Measurements from ENCODE around the gene PDE10A.
"Not testable (repeated sequence)": the region's sequence is repeated elsewhere in the genome, so short reads cannot be mapped to it uniquely, and the experiment has no call there.

Gene PDE10A

GRCh38 chr6:165618891-165619290 is 44.1 kb downstream of the PDE10A start:
- DNase-seq: not testable (repeated sequence)

DNA sequence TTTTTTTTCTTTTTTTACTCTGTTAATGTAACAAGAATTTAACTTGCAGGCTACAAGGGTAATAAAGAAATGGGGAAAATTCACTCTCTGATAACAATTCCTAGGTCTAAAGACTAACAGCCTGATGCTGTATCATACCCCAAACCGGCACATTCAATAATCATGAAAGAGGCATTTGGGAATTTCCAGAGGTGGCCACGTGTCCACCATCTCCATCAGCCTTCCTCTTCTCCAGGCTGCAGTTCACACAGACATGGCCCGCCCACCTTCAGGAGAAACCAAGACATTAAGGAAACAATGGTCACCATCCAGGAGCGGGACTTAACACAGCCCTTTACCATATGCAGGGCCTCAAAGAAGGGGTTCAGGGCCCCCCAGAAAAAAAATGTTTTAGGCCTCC is 44.8 kb downstream of the PDE10A start:
- DNase-seq: no peak

DNA sequence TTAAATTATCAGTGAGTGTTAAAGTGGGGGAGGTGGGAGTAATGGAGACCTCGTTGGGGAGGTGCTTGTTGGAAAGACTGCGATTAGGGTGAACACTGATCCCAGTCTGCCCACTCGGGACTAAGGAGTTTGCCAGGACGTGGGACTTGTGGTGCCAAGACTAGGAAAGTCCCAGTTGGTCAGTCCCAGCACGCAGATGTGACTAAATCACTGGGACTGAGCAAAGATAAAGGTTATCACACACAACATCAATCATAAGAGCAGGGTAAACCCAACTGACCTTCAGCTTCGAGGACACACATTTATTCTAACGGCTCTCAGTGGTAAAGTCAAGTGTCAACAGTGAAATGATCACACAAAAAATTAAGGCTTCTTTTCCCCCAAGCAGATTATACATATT is 45.5 kb downstream of the PDE10A start:
- no peak for DNase-seq

DNA sequence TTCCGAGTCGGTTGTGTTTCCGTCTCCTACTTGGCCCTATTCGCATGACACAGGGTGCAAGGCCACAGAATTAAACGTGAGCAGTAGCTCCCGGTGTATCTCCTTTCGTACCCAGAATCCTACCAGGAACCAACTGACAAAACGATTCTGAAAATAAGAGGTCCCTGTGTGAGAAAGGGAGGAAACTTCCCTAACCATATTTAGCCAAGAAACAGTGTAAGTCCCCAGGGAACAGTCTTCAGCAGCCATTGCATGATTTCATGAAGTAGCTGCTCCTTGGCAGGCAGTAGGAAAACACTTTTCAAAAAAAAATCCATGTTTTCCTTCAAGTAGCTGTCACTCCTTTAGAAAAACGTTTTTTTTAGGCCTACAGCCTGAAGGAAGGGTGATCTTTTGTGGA is 46.9 kb downstream of the PDE10A start:
- no peak for DNase-seq

GRCh38 chr6:165615636-165616035 is 47.4 kb downstream of the PDE10A start:
- no peak for DNase-seq

- no peak for DNase-seq
Observed at GRCh38 chr6:165611294-165611693, 51.7 kb downstream of the PDE10A start.

- DNase-seq: not testable (repeated sequence)
Observed at GRCh38 chr6:165608577-165608976, 54.5 kb downstream of the PDE10A start.

DNA sequence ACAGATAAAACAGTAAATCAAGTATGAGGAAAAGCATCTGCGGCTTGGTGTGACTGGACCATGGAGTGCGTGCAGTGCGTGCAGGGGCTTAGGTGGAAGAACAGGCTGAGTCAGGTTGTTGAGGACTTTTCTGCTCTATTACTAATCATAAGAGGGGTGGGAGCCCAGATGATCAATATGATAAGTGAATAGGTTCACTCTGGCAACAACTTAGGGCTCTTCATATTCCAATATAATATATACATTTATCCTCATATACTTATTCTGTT is 56.4 kb downstream of the PDE10A start:
- DNase-seq: no peak

GRCh38 chr6:165605901-165606739 is 56.9 kb downstream of the PDE10A start:
- DNase-seq: no peak

- DNase-seq: no peak
Observed at GRCh38 chr6:165605182-165605875, 57.7 kb downstream of the PDE10A start.

DNA sequence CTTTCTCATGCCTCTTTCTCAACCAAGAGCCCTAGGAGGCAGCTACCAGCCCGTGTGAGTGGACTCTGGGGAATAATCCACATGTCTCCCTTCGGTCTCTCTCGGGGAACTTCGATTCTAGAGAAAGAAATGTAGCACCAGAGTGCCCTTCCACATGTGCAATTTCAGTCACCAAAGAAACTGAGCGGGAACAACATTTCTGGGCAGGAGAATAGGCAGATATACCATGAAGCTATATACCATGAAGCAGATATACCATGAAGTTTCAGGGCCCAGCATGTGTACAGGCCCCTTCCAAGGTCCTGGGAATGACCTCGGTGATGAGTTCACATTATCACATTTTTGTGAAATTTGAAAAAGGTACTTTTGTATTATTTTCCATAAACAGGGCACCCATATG is 60.8 kb downstream of the PDE10A start:
- DNase-seq: no peak

- no peak for DNase-seq
Observed at GRCh38 chr6:165600606-165601005, 62.4 kb downstream of the PDE10A start.

- DNase-seq: no peak
Observed at GRCh38 chr6:165599596-165600487, 63.2 kb downstream of the PDE10A start.

GRCh38 chr6:165599121-165599520 is 63.9 kb downstream of the PDE10A start:
- no peak for DNase-seq

- no peak for DNase-seq
Observed at GRCh38 chr6:165597821-165598220, 65.2 kb downstream of the PDE10A start.

GRCh38 chr6:165594584-165595333 is 68.3 kb downstream of the PDE10A start:
- no peak for DNase-seq

- DNase-seq: not testable (repeated sequence)
Observed at GRCh38 chr6:165592947-165593346, 70.1 kb downstream of the PDE10A start.

GRCh38 chr6:165588515-165588914 is 74.5 kb downstream of the PDE10A start:
- no peak for DNase-seq

- DNase-seq: no peak
Observed at GRCh38 chr6:165587206-165587605, 75.8 kb downstream of the PDE10A start.

DNA sequence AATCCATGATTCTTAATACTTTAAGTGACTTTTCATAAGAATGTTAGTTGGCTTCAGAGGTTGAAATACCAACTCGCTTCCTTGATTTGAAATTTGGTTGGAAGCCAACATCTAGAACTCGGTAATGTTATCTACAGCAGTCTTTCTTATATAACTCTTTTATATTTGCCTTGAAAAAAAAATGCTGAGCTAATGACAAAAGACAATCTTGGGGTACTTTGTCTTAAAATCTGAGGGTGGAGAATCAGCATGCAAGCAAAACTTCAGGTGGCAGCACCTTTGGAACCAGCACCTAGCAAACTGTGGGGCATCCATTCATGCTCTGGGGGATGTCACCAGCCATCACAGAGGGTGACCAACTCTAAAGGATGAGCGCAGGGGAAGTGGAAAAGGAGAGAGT is 76.3 kb downstream of the PDE10A start:
- no peak for DNase-seq

- no peak for DNase-seq
Observed at GRCh38 chr6:165585060-165585459, 78.0 kb downstream of the PDE10A start.

DNA sequence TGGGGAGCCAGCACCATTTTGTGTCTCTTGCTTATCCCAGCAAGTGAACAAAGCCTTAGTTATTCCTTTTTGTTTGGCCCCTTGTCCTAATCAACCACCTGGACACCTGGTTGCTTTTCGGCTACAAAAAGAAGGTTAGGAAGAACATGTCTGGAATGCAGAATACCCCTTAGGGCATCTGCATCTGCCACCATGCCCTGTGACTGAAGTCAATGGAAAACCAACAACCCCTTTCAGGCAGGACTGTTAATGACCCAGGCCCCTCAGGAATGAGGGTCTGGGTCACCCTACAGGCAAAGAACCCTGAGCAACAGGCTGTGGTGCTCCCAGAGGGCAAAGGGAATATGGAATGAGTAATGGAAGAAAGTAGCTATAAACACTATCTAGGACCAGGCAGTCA is 78.5 kb downstream of the PDE10A start:
- DNase-seq: no peak

- no peak for DNase-seq
Observed at GRCh38 chr6:165581678-165582077, 81.4 kb downstream of the PDE10A start.

All from suppressor macrophage treated with lipopolysaccharide for 4 hours (primary cell).